ENCODE measurements around the gene EFCAB9. TPM values are rescaled to one million over a fixed set of nuclear protein-coding genes. Genes with fewer than 3 reads are reported as not detected.

EFCAB9 gene
- total and polyA plus RNA-seq, 2 experiments from 2014 or later = not detected

DNA sequence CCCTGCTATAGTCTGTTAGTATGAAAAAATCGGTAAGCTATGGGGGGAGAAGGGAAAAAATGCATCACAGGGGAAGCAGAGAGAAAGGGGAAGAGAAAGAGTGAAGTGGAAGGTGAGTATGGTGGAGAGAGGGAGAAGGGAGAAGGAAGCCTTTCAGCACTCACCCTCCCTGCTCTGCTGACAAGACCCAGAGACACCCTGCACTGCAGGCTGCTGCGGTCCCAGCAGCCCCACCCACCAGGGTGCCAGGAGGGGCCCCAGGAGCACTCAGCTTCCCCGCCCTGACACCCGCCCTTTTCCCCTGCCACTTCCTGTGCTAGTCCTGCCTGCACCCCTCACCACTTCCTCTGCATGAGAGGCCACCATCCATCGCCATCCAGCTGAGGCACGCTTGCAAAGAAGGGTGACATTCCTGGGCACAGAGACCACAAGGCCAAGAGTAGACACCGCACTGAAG lies 18.7 kb upstream of the EFCAB9 start:
- Histone ChIP-seq H3F3A (ENCODE audit: insufficient read depth) (no peaks in the 10 kb centered on the region), H3K4me2 (ENCODE audit: unreplicated experiment) (no peak overlapping the region), H2AFZ (no peak overlapping the region), H3K9me2 (ENCODE audit: insufficient read depth) (no peaks in the 10 kb centered on the region), H4K20me1 (ENCODE audit: insufficient read depth) (peaks cover 6% of the 10 kb centered on the region; the same call in 1 of the 2 replicates), H3K36me3 (ENCODE audit: low read depth) (no peaks in the 10 kb centered on the region), H3K4me3 (no peak overlapping the region), H3K4me1 (ENCODE audit: insufficient read depth) (no peaks in the 10 kb centered on the region), H3K27me3 (replicated peaks; ENCODE audit: insufficient read depth) (no peaks in the 10 kb centered on the region), H3K79me2 (ENCODE audit: insufficient read depth) (peaks cover 100% of the 10 kb centered on the region), H3K9me3 (ENCODE audit: low read depth) (no peaks in the 10 kb centered on the region), H3K9ac (no peak overlapping the region), H3K27ac (no peak overlapping the region)
- in situ Hi-C loops (cut with MboI) = no loop called here
- no peak for DNase-seq
- TF ChIP-seq EZH2 (IDR thresholded peaks at IDR 0.05; ENCODE audit: insufficient read depth, poor library complexity, severe bottlenecking) = no peak
- no peak for TF ChIP-seq EZH2phosphoT487 (IDR thresholded peaks at IDR 0.05; ENCODE audit: insufficient read depth, low read depth)
- WGBS, 2 experiments (ENCODE audit: low coverage in 1 of 2, low lambda C conversion rate in 2 of 2, missing lambda C conversion rate in 2 of 2) = 90% methylated on average over 4 to 7 of the region's 7 CpGs

DNA sequence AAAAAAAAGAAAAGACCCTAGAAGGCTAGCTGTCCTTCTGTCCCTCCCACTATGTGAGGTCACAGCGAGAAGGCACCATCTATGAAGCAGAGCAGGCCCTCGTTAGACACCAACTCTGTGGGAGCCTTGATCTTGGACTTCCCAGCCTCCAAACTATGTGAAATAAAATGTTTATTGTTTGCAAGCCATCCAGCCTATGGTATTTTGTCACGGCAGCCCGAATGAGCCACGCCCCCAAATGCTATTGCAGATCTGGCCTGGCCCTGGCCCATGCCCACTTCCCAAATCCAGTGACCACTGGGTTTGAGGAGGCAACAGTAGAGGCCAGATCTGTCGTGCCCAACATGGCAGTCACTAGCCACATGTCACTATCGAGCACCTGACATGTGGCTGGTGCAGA lies 16.8 kb upstream of the EFCAB9 start:
- Histone ChIP-seq H3K4me2 (ENCODE audit: unreplicated experiment) (no peak overlapping the region), H3K79me2 (ENCODE audit: insufficient read depth) (peaks cover 100% of the 10 kb centered on the region), H3K4me3 (no peak overlapping the region), H3K9ac (no peak overlapping the region), H3K27ac (no peak overlapping the region), H3K4me1 (ENCODE audit: insufficient read depth) (no peaks in the 10 kb centered on the region), H3K9me2 (ENCODE audit: insufficient read depth) (no peaks in the 10 kb centered on the region), H2AFZ (no peak overlapping the region), H3K9me3 (ENCODE audit: low read depth) (no peaks in the 10 kb centered on the region), H3F3A (ENCODE audit: insufficient read depth) (no peaks in the 10 kb centered on the region), H3K27me3 (replicated peaks; ENCODE audit: insufficient read depth) (no peaks in the 10 kb centered on the region), H3K36me3 (ENCODE audit: low read depth) (no peaks in the 10 kb centered on the region), H4K20me1 (ENCODE audit: insufficient read depth) (no peaks in the 10 kb centered on the region; the same call in 1 of the 2 replicates)
- WGBS, 2 experiments (ENCODE audit: low coverage in 1 of 2, low lambda C conversion rate in 2 of 2, missing lambda C conversion rate in 2 of 2) = 88 to 90% methylated on average over 7 of the region's 7 CpGs
- TF ChIP-seq EZH2 (IDR thresholded peaks at IDR 0.05; ENCODE audit: insufficient read depth, poor library complexity, severe bottlenecking) (no peak), EZH2phosphoT487 (IDR thresholded peaks at IDR 0.05; ENCODE audit: insufficient read depth, low read depth) (no peak)
- in situ Hi-C loops (cut with MboI) = no loop called here
- no peak for DNase-seq

DNA sequence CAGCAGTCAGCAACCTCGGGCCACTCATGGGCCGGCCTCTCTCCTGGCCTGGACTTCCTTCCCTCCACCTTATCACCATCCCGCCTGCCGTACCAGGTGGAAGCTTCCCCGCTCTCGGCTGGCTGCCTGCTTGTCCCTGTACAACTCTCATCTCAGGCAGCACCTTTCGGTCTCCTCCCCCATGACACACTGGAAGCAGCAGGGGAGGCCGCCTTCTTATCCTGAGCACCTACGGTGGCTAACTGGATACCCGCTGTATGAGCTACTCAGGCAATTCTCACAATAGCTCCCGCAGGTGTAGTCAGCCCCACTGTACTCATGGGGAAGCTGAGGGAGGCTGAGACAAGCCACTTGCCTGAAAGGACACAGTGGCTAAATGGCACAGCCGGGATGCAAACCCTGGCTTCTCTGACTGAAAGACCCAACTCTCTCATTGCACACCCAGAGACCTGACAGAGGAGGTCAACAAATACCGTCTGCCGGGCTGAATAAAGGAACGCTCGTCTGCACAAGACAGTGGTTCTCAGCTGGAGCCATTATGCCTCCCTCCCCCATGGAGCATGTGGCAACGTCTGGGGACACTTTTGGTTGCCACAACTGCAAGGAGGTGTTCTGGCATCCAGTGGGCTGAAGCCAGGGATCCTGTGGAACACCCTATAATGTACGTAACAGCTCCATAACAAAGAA lies 15.5 kb upstream of the EFCAB9 start:
- Histone ChIP-seq H3K27me3 (replicated peaks; ENCODE audit: insufficient read depth) (no peaks in the 10 kb centered on the region), H3K4me2 (ENCODE audit: unreplicated experiment) (no peak overlapping the region), H3K9me2 (ENCODE audit: insufficient read depth) (no peaks in the 10 kb centered on the region), H3K4me1 (ENCODE audit: insufficient read depth) (no peaks in the 10 kb centered on the region), H4K20me1 (ENCODE audit: insufficient read depth) (no peaks in the 10 kb centered on the region; the same call in 1 of the 2 replicates), H3K79me2 (ENCODE audit: insufficient read depth) (peaks cover 100% of the 10 kb centered on the region), H3K36me3 (ENCODE audit: low read depth) (no peaks in the 10 kb centered on the region), H3F3A (ENCODE audit: insufficient read depth) (no peaks in the 10 kb centered on the region), H3K4me3 (no peak overlapping the region), H3K27ac (no peak overlapping the region), H3K9ac (no peak overlapping the region), H3K9me3 (ENCODE audit: low read depth) (no peaks in the 10 kb centered on the region), H2AFZ (no peak overlapping the region)
- no peak for DNase-seq
- WGBS, 2 experiments (ENCODE audit: low coverage in 1 of 2, low lambda C conversion rate in 2 of 2, missing lambda C conversion rate in 2 of 2) = 92 to 95% methylated on average over 18 of the region's 18 CpGs
- TF ChIP-seq EZH2 (IDR thresholded peaks at IDR 0.05; ENCODE audit: insufficient read depth, poor library complexity, severe bottlenecking) = no peak
- no peak for TF ChIP-seq EZH2phosphoT487 (IDR thresholded peaks at IDR 0.05; ENCODE audit: insufficient read depth, low read depth)
- in situ Hi-C loops (cut with MboI) = no loop called here

DNA sequence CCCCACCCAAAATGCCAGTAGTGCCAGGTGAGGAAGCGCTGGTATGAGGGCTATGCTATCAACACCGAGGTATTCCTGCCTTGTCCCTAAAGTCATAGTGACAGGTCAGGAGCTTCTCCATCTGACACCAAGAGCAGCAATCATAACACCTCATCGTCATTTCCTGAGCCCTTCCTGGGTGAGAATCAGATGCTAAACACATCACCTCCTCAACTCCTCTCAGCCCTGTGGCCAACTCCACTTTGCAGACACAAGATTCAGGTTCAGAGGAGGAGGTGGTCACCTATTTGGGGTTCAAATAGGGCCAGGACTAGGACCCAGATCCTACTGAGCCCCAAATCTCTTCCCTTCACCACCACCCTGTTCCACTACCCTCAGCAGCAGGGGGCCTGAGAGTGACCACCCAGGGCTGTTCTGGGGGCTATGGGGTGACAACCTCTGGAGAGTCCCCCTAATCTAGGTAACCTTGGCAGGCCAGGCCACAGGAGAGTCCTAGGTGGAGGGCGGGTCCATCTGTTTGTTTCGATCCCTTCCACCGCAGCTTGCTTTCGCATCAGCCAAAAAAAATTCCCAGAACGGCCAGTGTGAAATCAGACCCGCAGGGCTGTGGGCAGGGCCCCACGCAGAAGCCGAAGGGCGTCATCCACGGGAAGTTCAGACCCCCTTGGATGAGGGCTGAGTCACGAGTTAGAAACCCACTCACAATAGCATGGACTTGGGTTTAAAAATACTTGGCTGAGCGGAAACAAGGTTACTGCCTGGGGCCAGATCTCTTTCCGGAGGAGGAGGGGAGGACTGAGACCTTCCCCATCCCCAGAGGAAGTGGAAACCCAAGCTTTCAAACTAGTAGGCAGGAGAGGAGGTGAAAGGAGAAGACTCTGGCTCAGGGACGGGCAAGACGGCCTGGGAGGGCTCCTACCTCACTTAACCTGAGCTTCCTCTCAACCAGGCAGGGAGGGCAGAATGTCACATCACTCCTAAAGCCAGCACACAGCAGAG lies 14.7 kb upstream of the EFCAB9 start:
- no peaks in the 10 kb centered on the region for H3K9me3 ChIP-seq (ENCODE audit: low read depth)
- H3K27ac ChIP-seq = no peak overlapping the region
- H3K36me3 ChIP-seq (ENCODE audit: low read depth) = no peaks in the 10 kb centered on the region
- no peaks in the 10 kb centered on the region for H3K27me3 ChIP-seq (replicated peaks; ENCODE audit: insufficient read depth)
- 84 to 85% methylated on average over 18 of the region's 18 CpGs for WGBS, 2 experiments (ENCODE audit: low coverage in 1 of 2, low lambda C conversion rate in 2 of 2, missing lambda C conversion rate in 2 of 2)
- DNase-seq = no peak
- H3K79me2 ChIP-seq (ENCODE audit: insufficient read depth) = peaks cover 100% of the 10 kb centered on the region
- H3K4me1 ChIP-seq (ENCODE audit: insufficient read depth) = no peaks in the 10 kb centered on the region
- H2AFZ ChIP-seq = no peak overlapping the region
- H3K9ac ChIP-seq = no peak overlapping the region
- H3K4me3 ChIP-seq = no peak overlapping the region
- in situ Hi-C loops (cut with MboI) = no loop called here
- no peaks in the 10 kb centered on the region for H3F3A ChIP-seq (ENCODE audit: insufficient read depth)
- no peaks in the 10 kb centered on the region for H3K9me2 ChIP-seq (ENCODE audit: insufficient read depth)
- H4K20me1 ChIP-seq (ENCODE audit: insufficient read depth) = no peaks in the 10 kb centered on the region; the same call in 1 of the 2 replicates
- no peak overlapping the region for H3K4me2 ChIP-seq (ENCODE audit: unreplicated experiment)
- no peak for TF ChIP-seq EZH2phosphoT487 (IDR thresholded peaks at IDR 0.05; ENCODE audit: insufficient read depth, low read depth)
- TF ChIP-seq EZH2 (IDR thresholded peaks at IDR 0.05; ENCODE audit: insufficient read depth, poor library complexity, severe bottlenecking) = no peak

Measured in GM23248 (cell line).